Inferior parietal cortex (tissue), 1 donor: ENCODE measurements around the gene VIT.

Experiments
- DNase-seq: peaks from one replicate; pipeline ENCODE4 v3.0.0-alpha.2; 2016; ENCODE audit errors: extremely low spot score

Gene VIT

GRCh38 chr2:36708041-36708741 is 11.7 kb downstream of the VIT start:
- DNase-seq, result no peak

GRCh38 chr2:36710858-36711515 is 14.5 kb downstream of the VIT start:
- no peak for DNase-seq

- DNase-seq, result no peak
These were observed 15.3 kb downstream of the VIT start for GRCh38 chr2:36711741-36712314.

DNA sequence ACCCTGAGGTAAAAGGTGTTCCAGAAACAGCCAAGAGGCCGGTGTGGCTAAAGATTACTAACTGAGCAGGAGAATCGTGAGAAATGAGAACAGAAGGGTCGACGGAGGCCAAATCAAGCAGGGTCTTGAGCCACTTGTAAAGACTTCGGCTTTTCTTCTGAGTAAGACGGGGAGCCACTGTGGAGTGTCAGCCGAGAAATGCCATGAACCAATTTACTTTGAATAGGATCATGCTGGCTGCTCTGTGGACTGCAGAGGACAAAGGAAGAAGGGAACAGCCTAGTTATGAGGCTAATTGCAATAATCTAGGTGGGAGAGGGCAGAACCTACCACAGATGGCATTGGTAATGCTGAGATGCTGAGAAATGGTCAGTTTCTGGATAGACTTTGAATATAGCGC is 16.8 kb downstream of the VIT start:
- DNase-seq, result no peak

- no peak for DNase-seq
These were observed 19.6 kb downstream of the VIT start for GRCh38 chr2:36716111-36716510.

DNA sequence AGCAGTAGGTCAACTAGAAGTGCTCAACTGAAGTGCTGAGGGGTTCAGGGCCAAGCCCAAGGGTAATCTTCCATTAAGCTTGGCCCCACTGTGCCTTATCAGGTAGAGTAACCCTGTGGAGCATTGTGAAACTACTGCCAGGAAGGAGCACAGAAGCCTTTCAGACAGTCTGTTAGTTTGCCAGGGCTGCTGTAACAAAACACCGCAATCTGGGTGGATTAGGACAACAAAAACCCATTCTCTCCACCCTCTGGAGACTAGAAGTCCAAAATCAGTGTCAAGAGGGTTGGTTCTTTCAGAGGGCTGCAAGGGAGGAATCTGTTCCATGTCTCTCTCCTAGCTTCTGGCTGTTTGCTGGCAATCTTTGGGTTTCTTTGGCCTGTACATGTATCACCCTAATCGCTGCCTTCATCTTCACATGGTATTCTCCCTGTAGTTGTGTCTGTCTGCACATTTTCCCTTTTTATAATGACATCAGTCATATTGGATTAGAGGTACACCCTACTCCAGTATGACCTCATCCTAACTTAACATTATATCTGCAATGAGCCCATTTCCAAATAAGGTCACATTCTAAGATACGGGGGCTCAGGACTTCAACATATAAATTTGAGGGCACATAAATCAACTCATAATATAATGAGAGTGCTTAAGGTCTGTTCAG is 21.2 kb downstream of the VIT start:
- no peak for DNase-seq

DNA sequence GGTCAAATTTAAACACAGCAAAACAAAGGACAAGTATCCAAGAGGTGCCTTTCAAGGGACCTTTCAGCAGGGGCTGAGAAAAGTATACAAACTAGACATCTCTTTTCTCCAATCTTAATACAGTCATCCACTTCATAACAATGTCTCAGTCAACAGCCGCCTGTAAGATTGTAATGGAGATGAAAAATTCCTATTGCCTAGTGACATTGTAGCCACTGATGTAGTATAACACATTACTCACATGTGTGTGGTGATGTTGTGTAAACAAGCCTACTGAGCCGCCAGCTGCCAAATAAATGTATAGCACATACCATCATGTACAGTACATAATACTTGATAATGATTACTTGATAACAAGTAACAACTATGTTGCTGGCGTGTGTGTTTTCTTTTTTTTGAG is 31.0 kb downstream of the VIT start:
- no peak for DNase-seq

DNA sequence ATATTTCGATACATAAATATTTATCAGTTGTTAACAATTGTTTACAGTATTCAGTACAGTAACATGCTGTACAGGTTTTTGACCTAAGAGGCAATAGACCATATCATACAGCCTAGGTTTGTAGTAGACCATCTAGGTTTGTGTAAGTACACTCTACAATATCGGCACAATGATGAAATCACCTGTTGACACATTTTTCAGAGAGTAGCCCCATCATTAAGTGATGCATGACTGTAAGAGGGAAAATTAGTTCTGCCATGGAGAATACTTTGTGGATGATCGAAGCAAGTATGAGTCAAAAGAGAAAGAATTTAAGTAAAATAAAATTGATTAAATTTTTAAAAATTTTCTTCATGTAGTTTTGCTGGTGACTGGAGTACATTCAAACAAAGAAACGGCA is 32.6 kb downstream of the VIT start:
- no peak for DNase-seq

- no peak for DNase-seq
These were observed 35.6 kb downstream of the VIT start for GRCh38 chr2:36731941-36732672.

DNA sequence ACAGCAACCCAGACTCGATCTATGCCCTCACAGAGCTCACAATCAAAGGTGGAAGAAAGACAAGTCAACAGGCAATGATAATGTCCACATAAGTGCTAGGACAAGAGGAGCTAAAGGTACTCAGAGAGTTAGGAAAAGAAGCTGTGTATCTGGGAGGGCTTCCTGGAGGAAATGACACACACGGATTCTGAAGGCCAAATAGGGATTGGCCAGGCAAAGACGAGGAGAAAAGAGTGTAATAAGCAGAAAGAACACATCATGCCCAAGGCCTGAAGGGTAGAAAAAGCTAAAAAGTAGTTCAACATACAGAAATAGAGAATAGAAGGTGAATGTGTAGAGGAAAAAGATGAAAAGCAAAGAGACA is 36.1 kb downstream of the VIT start:
- DNase-seq, result no peak

DNA sequence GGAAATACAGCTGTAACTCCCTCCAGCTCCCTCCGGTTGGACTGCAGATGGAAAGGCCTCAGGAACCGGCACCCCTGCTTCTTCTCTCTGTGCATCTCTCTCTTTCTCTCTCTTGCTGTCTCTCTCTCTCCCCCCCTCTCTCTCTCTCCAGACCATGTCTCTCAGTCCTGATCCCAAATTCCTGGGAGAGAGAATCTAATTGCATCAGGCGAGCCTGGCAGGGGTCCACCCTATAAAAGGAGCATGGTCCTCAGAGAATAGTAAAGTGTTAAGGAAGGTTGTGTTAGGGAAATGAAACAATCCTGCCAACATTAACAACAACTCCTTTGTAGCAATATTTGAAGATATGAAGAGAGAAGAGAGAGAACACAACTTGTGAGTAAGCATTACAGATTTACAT is 36.7 kb downstream of the VIT start:
- no peak for DNase-seq

GRCh38 chr2:36734304-36734703 is 37.8 kb downstream of the VIT start:
- DNase-seq, result no peak

DNA sequence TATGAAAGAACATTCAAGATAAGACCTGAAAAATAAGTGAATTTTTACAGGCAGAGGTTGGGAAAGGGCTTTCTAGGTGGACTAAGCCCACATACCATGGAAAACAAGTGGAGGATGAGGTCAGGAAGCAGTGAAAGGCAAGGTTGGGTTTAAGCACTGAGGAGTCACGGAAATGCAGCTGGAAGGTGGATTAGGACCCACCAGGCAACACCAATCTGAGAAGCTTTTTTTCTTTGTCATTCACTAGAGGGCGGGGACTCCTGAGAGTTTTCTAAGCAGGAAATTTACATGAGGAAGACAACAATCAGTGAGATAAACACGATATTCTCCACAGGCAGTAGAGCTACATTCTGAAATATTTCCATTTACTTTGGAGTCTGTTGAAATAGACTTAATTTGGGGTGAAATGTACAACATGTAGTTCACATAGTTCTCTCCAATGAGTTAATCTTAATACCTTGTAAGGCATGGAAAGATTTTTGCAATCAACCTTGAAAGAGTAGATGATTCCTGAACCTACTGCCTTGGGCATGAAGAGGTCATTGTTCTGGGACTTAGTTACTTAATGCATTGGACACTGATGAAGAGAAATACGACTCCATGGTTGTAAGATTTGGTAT is 40.7 kb downstream of the VIT start:
- no peak for DNase-seq

GRCh38 chr2:36740061-36740460 is 43.6 kb downstream of the VIT start:
- DNase-seq, result no peak

DNA sequence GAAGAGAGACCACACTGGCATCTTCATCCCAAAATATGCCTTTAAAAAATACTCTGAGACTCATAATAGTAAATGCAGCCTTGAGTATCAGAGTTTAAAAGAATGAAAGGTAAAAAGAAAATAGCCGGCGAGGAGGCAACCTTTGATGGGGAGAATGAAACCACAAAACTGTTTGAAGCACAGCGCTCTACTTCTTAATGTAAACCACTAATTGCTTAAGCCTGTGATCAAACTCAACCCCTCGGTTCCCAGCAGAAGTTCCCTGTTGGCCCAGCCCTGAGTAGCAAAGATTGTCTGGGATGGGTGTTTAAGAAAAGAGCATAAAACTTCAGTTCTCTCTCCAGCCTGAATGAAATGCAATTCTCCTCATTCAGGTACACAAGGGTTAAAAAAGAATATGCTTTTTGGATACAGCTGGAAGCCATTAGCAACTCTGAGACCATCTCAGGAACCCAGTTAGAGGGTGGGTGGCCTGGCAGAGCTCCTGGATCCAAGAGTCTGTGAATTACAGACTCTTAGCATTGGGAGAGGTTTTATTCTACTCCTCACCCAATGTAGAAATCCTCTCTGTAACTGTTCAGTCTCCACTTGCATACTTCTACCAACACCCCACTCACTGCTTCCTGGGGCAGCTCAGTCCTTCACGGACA is 44.8 kb downstream of the VIT start:
- no peak for DNase-seq

- DNase-seq, result no peak
These were observed 47.4 kb downstream of the VIT start for GRCh38 chr2:36743954-36744353.

GRCh38 chr2:36748166-36748565 is 51.7 kb downstream of the VIT start:
- DNase-seq, result no peak

DNA sequence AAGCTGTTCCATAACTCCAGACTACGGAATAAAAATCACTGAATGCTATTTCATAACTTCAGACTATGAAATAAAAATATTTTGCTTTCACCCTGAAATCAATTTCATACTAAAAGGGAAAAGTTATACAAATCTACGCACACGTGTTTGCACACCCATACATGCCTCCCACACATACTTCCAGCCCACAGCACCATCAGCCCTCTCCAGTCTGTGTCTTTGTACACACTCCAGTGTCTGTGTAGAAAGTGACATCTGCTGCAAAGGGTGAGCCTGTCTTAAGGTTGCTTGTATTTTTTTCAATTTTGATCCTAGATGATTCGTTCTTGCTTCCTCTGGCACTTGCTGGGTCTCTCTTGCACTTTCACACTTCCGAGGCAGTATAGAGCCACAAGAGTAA is 53.6 kb downstream of the VIT start:
- no peak for DNase-seq

- DNase-seq, result no peak
These were observed 57.3 kb downstream of the VIT start for GRCh38 chr2:36753706-36754221.

DNA sequence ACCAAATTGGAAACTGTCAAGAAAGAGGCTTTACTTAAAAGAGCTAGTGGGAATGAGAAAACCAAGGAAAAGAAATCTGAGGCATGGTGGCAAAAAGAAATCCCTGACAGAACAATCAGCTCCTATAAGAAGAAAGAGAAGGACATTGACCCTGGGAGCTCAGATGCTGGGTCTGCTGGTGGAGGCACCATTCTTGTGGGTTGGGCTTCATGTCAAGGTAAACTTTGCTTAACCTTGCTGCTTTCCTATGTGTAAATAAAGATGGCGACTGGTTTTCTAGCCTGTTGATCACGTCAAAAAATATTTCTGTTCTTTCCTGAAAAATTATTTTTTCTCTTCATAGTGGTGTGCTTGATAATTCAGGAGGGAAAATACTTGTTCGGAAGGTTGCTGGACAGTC is 58.1 kb downstream of the VIT start:
- DNase-seq, result no peak

- DNase-seq, result no peak
These were observed 59.9 kb downstream of the VIT start for GRCh38 chr2:36756438-36756837.
